Panc1 (cell line): ENCODE results near the gene EEF2K. TPM values are rescaled to one million over a fixed set of nuclear protein-coding genes. Genes with fewer than 3 reads are reported as not detected.

ENCODE experiments used
- ATAC-seq: fragments of 200-7000 bp; cut with Tn5 transposase; 2 replicates; pipeline ENCODE4 v1.9.1; 2020; ENCODE audit warnings: mild to moderate bottlenecking, moderate library complexity
- BruUV-seq: library from RNA; stranded (reverse); fragments of 400-500 nt; replicated peaks from 2 replicates; lab custom pipeline; 2021; lab: Mats Ljungman, UMichigan
- CTCF ChIA-PET: fragments of 300-600 bp; sonication (Branson Sonifier 250); formaldehyde crosslinking; loops from one replicate; lab custom pipeline; 2022; ENCODE audit warnings: antibody characterized with exemption; lab: Charles Lee
- POLR2A ChIA-PET: fragments of 300-600 bp; sonication (Branson Sonifier 250); formaldehyde crosslinking; loops from one replicate; lab custom pipeline; 2022; ENCODE audit warnings: antibody characterized with exemption; lab: Charles Lee
- DNase-seq: peaks from one replicate; pipeline ENCODE4 v3.0.0-alpha.2; 2010; ENCODE audit warnings: low read depth, low spot score
- H3K27ac ChIP-seq: 2 replicates; pipeline ENCODE4 v1.5.1; 2011; ENCODE audit warnings: mild to moderate bottlenecking, low read length, inconsistent platforms
- H3K27me3 ChIP-seq: fragments of 200-500 bp; sonication (Bioruptor generic); 2 replicates; pipeline ENCODE4 v1.6.0; 2014; ENCODE audit warnings: low read length, inconsistent platforms; ENCODE audit not compliant: control insufficient read depth, insufficient read depth
- H3K36me3 ChIP-seq: fragments of 200-500 bp; sonication (Bioruptor generic); 2 replicates; pipeline ENCODE4 v1.5.1; 2014; ENCODE audit warnings: inconsistent platforms, mild to moderate bottlenecking, low read length, moderate library complexity; ENCODE audit not compliant: control insufficient read depth, insufficient read depth
- H3K4me1 ChIP-seq: 2 replicates; pipeline ENCODE4 v1.5.1; 2011; ENCODE audit warnings: inconsistent platforms, mild to moderate bottlenecking, low read length, moderate library complexity; ENCODE audit not compliant: control insufficient read depth, insufficient read depth
- H3K4me3 ChIP-seq, 2 experiments: 2 replicates each; pipeline ENCODE4 v1.5.1; 2011 to 2012; ENCODE audit warnings: low read depth in 2 of 2, low read length in 2 of 2, mild to moderate bottlenecking in 2 of 2, inconsistent platforms in 1 of 2, moderate library complexity in 1 of 2
- H3K9me3 ChIP-seq: fragments of 200-500 bp; sonication (Bioruptor generic); 2 replicates; pipeline ENCODE4 v1.5.1; 2014; ENCODE audit warnings: low read depth, mild to moderate bottlenecking, inconsistent platforms, low read length, moderate library complexity; ENCODE audit not compliant: control insufficient read depth, insufficient read depth
- POLR2AphosphoS5 ChIP-seq: IDR thresholded peaks from 2 replicates; pipeline ENCODE4 v1.6.1; 2012; ENCODE audit warnings: mild to moderate bottlenecking, low read depth, low read length, moderate library complexity
- SIN3A ChIP-seq: IDR thresholded peaks from 2 replicates; pipeline ENCODE4 v1.6.1; 2012; ENCODE audit warnings: low read depth, mild to moderate bottlenecking, low read length, moderate library complexity, borderline replicate concordance; ENCODE audit not compliant: insufficient read depth
- TCF7L2 ChIP-seq: IDR thresholded peaks from 2 replicates; pipeline ENCODE4 v1.6.1; 2011; ENCODE audit warnings: mild to moderate bottlenecking, low read depth, low read length, inconsistent platforms
- in situ Hi-C: cut with HindIII; loops from 2 replicates; pipeline ENCODE4 v1.10.0; 2016; ENCODE audit warnings: low sequenced_read_pairs, low pct_unique_long_range_greater_than_20kb
- intact Hi-C: fragments of 100-400 bp; cut with micrococcal nuclease; formaldehyde crosslinking; loops from one replicate; pipeline ENCODE4 v1.10.0; 2022; ENCODE audit not compliant: unreplicated experiment
- total RNA-seq: library from RNA; stranded (reverse); gene quantifications from one replicate; pipeline ENCODE4 v1.2.1, GENCODE V29; 2021; ENCODE audit not compliant: unreplicated experiment
- TF ChIP-seq, protein P1 (sequence below), 2 experiments: IDR thresholded peaks; 2 replicates each; pipeline ENCODE4 v1.6.1; 2011 to 2012; ENCODE audit warnings: low read depth in 2 of 2, control low read depth in 1 of 2, low read length in 1 of 2, mild to moderate bottlenecking in 1 of 2, moderate library complexity in 1 of 2; ENCODE audit not compliant: insufficient read depth in 1 of 2
- TF ChIP-seq, protein P2 (sequence below): fragments of 450-650 bp; IDR thresholded peaks from 2 replicates; pipeline ENCODE4 v1.5.1; 2017; ENCODE audit warnings: mild to moderate bottlenecking

The EEF2K gene
- total RNA-seq, 1 experiment from 2014 or later = 15.0 TPM

DNA sequence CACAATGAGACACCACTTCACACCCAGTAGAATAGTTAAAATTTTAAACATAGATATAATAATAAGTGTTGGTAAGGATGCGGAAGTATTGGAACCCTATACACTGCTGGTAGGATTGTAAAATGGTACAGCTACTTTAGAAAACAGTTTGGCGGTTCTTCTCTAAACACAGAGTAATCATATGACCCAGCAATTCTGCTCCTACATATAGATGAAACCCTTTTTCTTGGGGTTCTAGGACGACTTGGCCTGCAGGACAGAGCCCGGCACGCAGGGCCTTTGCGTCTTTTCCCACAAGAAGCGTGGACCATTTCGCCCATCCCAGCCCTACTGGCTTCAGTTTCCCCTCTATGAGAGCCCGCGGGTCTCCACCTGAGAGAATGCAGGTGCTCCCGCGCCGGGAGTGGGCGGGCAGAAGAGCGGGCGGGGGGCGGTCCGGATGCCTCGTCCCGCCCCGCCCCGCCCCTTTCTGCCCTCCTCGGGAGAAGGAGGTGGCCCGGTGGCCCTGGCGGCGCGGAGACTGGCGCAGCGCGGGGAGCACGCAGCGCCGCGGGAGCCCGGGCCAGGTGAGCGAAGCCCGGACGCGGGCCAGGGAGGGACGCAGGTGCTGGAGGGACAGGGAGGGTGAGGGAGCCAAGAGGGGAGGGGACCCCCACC lies 44.0 kb upstream of the EEF2K start, which contains the start of gene SDR42E2:
SDR42E2 (plus strand) TSS at position 508 of the 657 bp plus-strand sequence. CDS start 3,077 bp downstream, outside the sequence.
- Histone ChIP-seq H3K9me3 (no peaks in the 10 kb centered on the region), H3K4me3 (no peak within 1 kb of the TSS), H3K27ac (no peak within 1 kb of the TSS), H3K36me3 (no peaks in the 10 kb centered on the region), H3K27me3 (peaks cover 11% of the 10 kb centered on the region), H3K4me1 (peaks cover 3% of the 10 kb centered on the region; the same call in 1 of the 2 replicates)
- CTCF ChIA-PET = no interaction called here
- POLR2A ChIA-PET = no interaction called here
- intact Hi-C loops = no loop called here
- no peak for DNase-seq
- BruUV-seq = no TSS peak
- in situ Hi-C loops = no loop called here
- TF ChIP-seq, protein P1, sequence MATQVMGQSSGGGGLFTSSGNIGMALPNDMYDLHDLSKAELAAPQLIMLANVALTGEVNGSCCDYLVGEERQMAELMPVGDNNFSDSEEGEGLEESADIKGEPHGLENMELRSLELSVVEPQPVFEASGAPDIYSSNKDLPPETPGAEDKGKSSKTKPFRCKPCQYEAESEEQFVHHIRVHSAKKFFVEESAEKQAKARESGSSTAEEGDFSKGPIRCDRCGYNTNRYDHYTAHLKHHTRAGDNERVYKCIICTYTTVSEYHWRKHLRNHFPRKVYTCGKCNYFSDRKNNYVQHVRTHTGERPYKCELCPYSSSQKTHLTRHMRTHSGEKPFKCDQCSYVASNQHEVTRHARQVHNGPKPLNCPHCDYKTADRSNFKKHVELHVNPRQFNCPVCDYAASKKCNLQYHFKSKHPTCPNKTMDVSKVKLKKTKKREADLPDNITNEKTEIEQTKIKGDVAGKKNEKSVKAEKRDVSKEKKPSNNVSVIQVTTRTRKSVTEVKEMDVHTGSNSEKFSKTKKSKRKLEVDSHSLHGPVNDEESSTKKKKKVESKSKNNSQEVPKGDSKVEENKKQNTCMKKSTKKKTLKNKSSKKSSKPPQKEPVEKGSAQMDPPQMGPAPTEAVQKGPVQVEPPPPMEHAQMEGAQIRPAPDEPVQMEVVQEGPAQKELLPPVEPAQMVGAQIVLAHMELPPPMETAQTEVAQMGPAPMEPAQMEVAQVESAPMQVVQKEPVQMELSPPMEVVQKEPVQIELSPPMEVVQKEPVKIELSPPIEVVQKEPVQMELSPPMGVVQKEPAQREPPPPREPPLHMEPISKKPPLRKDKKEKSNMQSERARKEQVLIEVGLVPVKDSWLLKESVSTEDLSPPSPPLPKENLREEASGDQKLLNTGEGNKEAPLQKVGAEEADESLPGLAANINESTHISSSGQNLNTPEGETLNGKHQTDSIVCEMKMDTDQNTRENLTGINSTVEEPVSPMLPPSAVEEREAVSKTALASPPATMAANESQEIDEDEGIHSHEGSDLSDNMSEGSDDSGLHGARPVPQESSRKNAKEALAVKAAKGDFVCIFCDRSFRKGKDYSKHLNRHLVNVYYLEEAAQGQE (IDR thresholded peaks at IDR 0.05; ENCODE audit: insufficient read depth in 1 of 2, low read depth in 2 of 2, low read length in 1 of 2) = no peak
- TF ChIP-seq POLR2AphosphoS5 (no peak), SIN3A (no peak), TCF7L2 (no peak)
- TF ChIP-seq, protein P2, sequence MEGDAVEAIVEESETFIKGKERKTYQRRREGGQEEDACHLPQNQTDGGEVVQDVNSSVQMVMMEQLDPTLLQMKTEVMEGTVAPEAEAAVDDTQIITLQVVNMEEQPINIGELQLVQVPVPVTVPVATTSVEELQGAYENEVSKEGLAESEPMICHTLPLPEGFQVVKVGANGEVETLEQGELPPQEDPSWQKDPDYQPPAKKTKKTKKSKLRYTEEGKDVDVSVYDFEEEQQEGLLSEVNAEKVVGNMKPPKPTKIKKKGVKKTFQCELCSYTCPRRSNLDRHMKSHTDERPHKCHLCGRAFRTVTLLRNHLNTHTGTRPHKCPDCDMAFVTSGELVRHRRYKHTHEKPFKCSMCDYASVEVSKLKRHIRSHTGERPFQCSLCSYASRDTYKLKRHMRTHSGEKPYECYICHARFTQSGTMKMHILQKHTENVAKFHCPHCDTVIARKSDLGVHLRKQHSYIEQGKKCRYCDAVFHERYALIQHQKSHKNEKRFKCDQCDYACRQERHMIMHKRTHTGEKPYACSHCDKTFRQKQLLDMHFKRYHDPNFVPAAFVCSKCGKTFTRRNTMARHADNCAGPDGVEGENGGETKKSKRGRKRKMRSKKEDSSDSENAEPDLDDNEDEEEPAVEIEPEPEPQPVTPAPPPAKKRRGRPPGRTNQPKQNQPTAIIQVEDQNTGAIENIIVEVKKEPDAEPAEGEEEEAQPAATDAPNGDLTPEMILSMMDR = no peak
- ATAC-seq = no peak; the same call in 1 of the 2 replicates

DNA sequence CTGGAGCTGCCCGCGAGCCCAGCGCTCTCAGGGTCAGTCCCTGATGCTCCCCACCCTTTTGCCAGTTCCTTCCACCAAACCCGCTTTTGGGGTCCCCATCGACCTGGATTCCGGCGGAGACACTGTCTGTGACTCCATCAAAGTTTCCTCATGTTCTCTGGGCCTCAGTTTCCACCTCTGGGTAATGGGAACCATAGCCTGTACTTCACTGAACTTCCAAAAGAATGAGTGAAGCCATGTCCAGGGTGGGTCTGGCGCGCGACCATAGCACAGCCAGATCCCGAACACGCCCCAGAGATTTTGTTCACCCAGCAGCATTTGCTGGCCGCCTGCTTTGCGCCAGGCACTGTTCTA lies 43.4 kb upstream of the EEF2K start:
- DNase-seq = no peak
- Histone ChIP-seq H3K4me3 (no peak overlapping the region), H3K27ac (no peak overlapping the region), H3K9me3 (no peaks in the 10 kb centered on the region), H3K36me3 (no peaks in the 10 kb centered on the region), H3K4me1 (peaks cover 3% of the 10 kb centered on the region; the same call in 1 of the 2 replicates), H3K27me3 (peaks cover 11% of the 10 kb centered on the region)
- BruUV-seq = no TSS peak
- ChIA-PET POLR2A (no interaction called here), CTCF (no interaction called here)
- no peak for ATAC-seq
- in situ Hi-C loops (no loop called here), intact Hi-C loops (no loop called here)
- TF ChIP-seq SIN3A (no peak), TCF7L2 (no peak), POLR2AphosphoS5 (no peak)
- TF ChIP-seq, protein P2 = no peak
- TF ChIP-seq, protein P1 (IDR thresholded peaks at IDR 0.05; ENCODE audit: insufficient read depth in 1 of 2, low read depth in 2 of 2, low read length in 1 of 2) = no peak
